ENCODE results near the gene POC1A.
A peak's percentile ranks its signal among the peaks of the same experiment; 100 is the strongest.

POC1A gene

GRCh38 chr3:52063026-52063723, 91.0 kb downstream of the POC1A start:
- no peak for DNase-seq (ENCODE audit: low read depth)

GRCh38 chr3:52062505-52062904, 91.7 kb downstream of the POC1A start:
- peak; percentile 84 for DNase-seq (ENCODE audit: low read depth)

- no peak for DNase-seq (ENCODE audit: low read depth)
Measured at GRCh38 chr3:52061121-52061910, 92.9 kb downstream of the POC1A start.

GRCh38 chr3:52059781-52060180, 94.4 kb downstream of the POC1A start:
- no peak for DNase-seq (ENCODE audit: low read depth)

- DNase-seq (ENCODE audit: low read depth) = no peak
Measured at GRCh38 chr3:52057812-52058495, 96.3 kb downstream of the POC1A start.

GRCh38 chr3:52056968-52057811, 97.0 kb downstream of the POC1A start:
- peak; percentile 89 for DNase-seq (ENCODE audit: low read depth)

- no peak for DNase-seq (ENCODE audit: low read depth)
Measured at GRCh38 chr3:52056521-52056967, 97.7 kb downstream of the POC1A start, which contains the start of gene DUSP7. DUSP7 (minus strand) TSS chr3:52056571; CDS start chr3:52056366, 205 bp downstream.

GRCh38 chr3:52055537-52056351, 98.5 kb downstream of the POC1A start:
- DNase-seq (ENCODE audit: low read depth) = no peak

- DNase-seq (ENCODE audit: low read depth) = no peak
Measured at GRCh38 chr3:52054661-52055511, 99.3 kb downstream of the POC1A start.

- no peak for DNase-seq (ENCODE audit: low read depth)
Measured at GRCh38 chr3:52053307-52054304, 100.6 kb downstream of the POC1A start.

- no peak for DNase-seq (ENCODE audit: low read depth)
Measured at GRCh38 chr3:52052831-52053306, 101.4 kb downstream of the POC1A start.

- no peak for DNase-seq (ENCODE audit: low read depth)
Measured at GRCh38 chr3:52051444-52051843, 102.8 kb downstream of the POC1A start.

GRCh38 chr3:52050571-52050970, 103.7 kb downstream of the POC1A start:
- no peak for DNase-seq (ENCODE audit: low read depth)

GRCh38 chr3:52049503-52049902, 104.7 kb downstream of the POC1A start:
- no peak for DNase-seq (ENCODE audit: low read depth)

- no peak for DNase-seq (ENCODE audit: low read depth)
Measured at GRCh38 chr3:52047295-52047960, 106.8 kb downstream of the POC1A start.

- DNase-seq (ENCODE audit: low read depth) = no peak
Measured at GRCh38 chr3:52046902-52047239, 107.4 kb downstream of the POC1A start.

GRCh38 chr3:52046186-52046901, 107.9 kb downstream of the POC1A start:
- DNase-seq (ENCODE audit: low read depth) = peak; percentile 93
